MM.1S (cell line): ENCODE data around the gene KRT4.

Source experiments
- EZH2 ChIP-seq: fragments of 300-600 bp; sonication (generic); optimal IDR thresholded peaks from 2 replicates; pipeline ENCODE3; 2017; ENCODE audit warnings: low read depth, mild to moderate bottlenecking, antibody characterized with exemption, low read length, mixed read lengths
- TF ChIP-seq, protein P1 (sequence below): fragments of 300-600 bp; sonication (generic); IDR thresholded peaks from 2 replicates; pipeline ENCODE4 v1.5.1; 2016; ENCODE audit warnings: antibody characterized with exemption, low read length, mixed read lengths

DNA sequence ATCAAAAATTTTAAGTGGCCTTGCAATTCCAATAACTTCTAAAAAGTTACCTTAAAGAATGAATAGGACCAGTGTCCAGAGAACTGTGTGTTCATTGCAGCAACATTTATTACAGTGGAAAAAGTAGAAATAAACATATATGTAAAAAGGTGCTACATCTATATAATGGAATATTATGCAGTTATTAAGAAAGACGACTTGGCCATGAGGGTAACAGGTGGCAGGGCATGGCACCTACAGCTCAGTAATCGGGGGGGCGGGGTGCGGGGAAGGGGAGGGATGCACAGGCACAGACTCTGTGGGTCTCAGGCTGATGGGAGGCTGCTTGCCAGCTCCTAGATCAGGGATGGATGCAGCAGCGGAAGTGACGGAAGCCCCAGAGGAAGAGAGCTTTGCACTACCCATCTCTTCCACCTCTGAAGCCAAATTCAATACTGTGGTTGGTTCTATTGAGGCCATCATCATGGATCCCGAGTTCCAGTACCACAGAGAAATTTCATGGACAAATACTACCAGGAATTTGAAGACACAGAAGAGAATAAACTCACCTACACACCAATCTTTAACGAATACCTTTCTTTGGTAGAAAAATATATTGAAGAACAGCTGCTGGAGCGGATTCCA is 50.8 kb downstream of the KRT4 start:
- TF ChIP-seq, protein P1, sequence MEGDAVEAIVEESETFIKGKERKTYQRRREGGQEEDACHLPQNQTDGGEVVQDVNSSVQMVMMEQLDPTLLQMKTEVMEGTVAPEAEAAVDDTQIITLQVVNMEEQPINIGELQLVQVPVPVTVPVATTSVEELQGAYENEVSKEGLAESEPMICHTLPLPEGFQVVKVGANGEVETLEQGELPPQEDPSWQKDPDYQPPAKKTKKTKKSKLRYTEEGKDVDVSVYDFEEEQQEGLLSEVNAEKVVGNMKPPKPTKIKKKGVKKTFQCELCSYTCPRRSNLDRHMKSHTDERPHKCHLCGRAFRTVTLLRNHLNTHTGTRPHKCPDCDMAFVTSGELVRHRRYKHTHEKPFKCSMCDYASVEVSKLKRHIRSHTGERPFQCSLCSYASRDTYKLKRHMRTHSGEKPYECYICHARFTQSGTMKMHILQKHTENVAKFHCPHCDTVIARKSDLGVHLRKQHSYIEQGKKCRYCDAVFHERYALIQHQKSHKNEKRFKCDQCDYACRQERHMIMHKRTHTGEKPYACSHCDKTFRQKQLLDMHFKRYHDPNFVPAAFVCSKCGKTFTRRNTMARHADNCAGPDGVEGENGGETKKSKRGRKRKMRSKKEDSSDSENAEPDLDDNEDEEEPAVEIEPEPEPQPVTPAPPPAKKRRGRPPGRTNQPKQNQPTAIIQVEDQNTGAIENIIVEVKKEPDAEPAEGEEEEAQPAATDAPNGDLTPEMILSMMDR, result no peak
- no peak for TF ChIP-seq EZH2
